Measurements from ENCODE around the gene CARD11.

DNA sequence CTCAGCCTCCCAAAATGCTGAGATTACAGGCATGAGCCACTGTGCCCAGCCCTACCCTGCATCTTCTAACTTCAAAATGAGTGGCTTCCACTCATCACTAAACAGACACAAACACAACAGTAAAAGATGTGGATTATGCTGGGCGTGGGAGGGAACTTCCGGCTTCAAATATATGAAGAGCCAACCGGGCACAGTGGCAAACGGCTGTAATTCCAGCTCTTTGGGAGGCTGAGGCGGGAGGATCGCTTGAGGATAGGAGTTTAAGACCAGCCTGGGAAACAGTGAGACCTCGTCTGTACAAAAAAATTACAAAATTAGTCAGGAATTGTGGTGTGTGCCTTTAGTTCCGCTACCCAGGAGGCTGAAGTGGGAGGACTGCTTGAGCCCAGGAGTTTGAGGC lies 107.4 kb downstream of the CARD11 start:
- TF ChIP-seq SMC3 (IDR thresholded peaks at IDR 0.05; ENCODE audit: low read depth, low read length) = no peak
- TF ChIP-seq EZH2phosphoT487 (IDR thresholded peaks at IDR 0.05; ENCODE audit: borderline replicate concordance, low read depth) = no peak

Measured in SK-N-SH (cell line).